Tibial nerve (tissue), 3 donors: ENCODE measurements around the gene SERPINB13.

Experiments used
- CTCF ChIP-seq, 5 experiments: fragments of 200-600 bp in 3 of 5; fragments of 450-650 bp in 2 of 5; sonication (generic) in 3 of 5; IDR thresholded peaks; one replicate each; pipeline ENCODE4 v1.5.1; 2016 to 2019; ENCODE audit warnings: antibody characterized with exemption in 5 of 5, mild to moderate bottlenecking in 3 of 5, moderate library complexity in 2 of 5
- POLR2A ChIP-seq, 2 donors: fragments of 450-650 bp; IDR thresholded peaks; one replicate each; pipeline ENCODE4 v1.6.1; 2017; ENCODE audit warnings: antibody characterized with exemption in 2 of 2, mild to moderate bottlenecking in 2 of 2, moderate library complexity in 2 of 2

- TF ChIP-seq CTCF (IDR thresholded peaks at IDR 0.05): no peak
- no peak for TF ChIP-seq POLR2A (IDR thresholded peaks at IDR 0.05)
Observed at GRCh38 chr18:63619661-63620060, 32.5 kb downstream of the SERPINB13 start.
